Skeletal muscle tissue (tissue), 4 donors: Measurements from ENCODE around the gene WSCD2. TPM values are rescaled to one million over a fixed set of nuclear protein-coding genes. Genes with fewer than 3 reads are reported as not detected.

Experiments
- H3K27ac ChIP-seq: one replicate; pipeline ENCODE4 v1.7.0; 2013; ENCODE audit warnings: mild to moderate bottlenecking, low read depth, low read length, inconsistent platforms
- H3K27me3 ChIP-seq, 3 donors: one replicate each; pipeline ENCODE4 v1.7.0; 2013; ENCODE audit warnings: low read length in 3 of 3; ENCODE audit not compliant: control insufficient read depth in 3 of 3, insufficient read depth in 3 of 3
- H3K36me3 ChIP-seq, 3 donors: one replicate each; pipeline ENCODE4 v1.7.0; 2013; ENCODE audit warnings: low read length in 3 of 3; ENCODE audit not compliant: control insufficient read depth in 3 of 3, insufficient read depth in 3 of 3
- H3K4me1 ChIP-seq, 3 donors: one replicate each; pipeline ENCODE4 v1.7.0; 2013; ENCODE audit warnings: low read length in 3 of 3, mild to moderate bottlenecking in 3 of 3; ENCODE audit not compliant: control insufficient read depth in 3 of 3, insufficient read depth in 3 of 3
- H3K4me3 ChIP-seq, 3 donors: one replicate each; pipeline ENCODE4 v1.7.0; 2013; ENCODE audit warnings: low read length in 3 of 3
- H3K9ac ChIP-seq, 3 donors: one replicate each; pipeline ENCODE4 v1.7.0; 2013; ENCODE audit warnings: low read length in 3 of 3, mild to moderate bottlenecking in 3 of 3, moderate library complexity in 2 of 3, low read depth in 1 of 3
- H3K9me3 ChIP-seq, 3 donors: one replicate each; pipeline ENCODE4 v1.7.0; 2013; ENCODE audit warnings: low read length in 3 of 3; ENCODE audit not compliant: control insufficient read depth in 3 of 3
- total RNA-seq: library from RNA; depleted of rRNA; stranded (reverse); fragments of >200 nt; gene quantifications from one replicate; pipeline ENCODE4 v1.2.3, GENCODE V29; 2014
- donor health status: Osteomylitis.

The WSCD2 gene
- total RNA-seq, 1 donor from 2014 or later: 5.7 TPM

GRCh38 chr12:108297424-108297823 is 168.3 kb downstream of the WSCD2 start:
- H3K27ac ChIP-seq: no peak overlapping the region
- no peaks in the 10 kb centered on the region for H3K9me3 ChIP-seq
- H3K36me3 ChIP-seq: peaks cover 0 to 3% (median 0%) of the 10 kb centered on the region in 3 donors
- H3K9ac ChIP-seq: no peak overlapping the region
- H3K4me1 ChIP-seq: peaks cover 4 to 12% (median 7%) of the 10 kb centered on the region in 3 donors
- H3K27me3 ChIP-seq: peaks cover 0 to 5% (median 4%) of the 10 kb centered on the region in 3 donors
- H3K4me3 ChIP-seq: no peak overlapping the region

GRCh38 chr12:108297895-108298760 is 169.0 kb downstream of the WSCD2 start:
- H3K36me3 ChIP-seq: no peaks in the 10 kb centered on the region
- peaks cover 9 to 14% (median 14%) of the 10 kb centered on the region in 3 donors for H3K4me1 ChIP-seq
- peaks cover 0 to 5% (median 4%) of the 10 kb centered on the region in 3 donors for H3K27me3 ChIP-seq
- H3K27ac ChIP-seq: no peak overlapping the region
- H3K9me3 ChIP-seq: no peaks in the 10 kb centered on the region
- H3K4me3 ChIP-seq: no peak overlapping the region
- no peak overlapping the region for H3K9ac ChIP-seq

- peaks cover 16 to 21% (median 19%) of the 10 kb centered on the region in 3 donors for H3K4me1 ChIP-seq
- no peak overlapping the region for H3K27ac ChIP-seq
Measured at GRCh38 chr12:108298761-108299275, 169.7 kb downstream of the WSCD2 start.

GRCh38 chr12:108299516-108299915 is 170.4 kb downstream of the WSCD2 start:
- no peak overlapping the region for H3K4me3 ChIP-seq
- H3K4me1 ChIP-seq: peaks cover 23 to 28% (median 26%) of the 10 kb centered on the region in 3 donors
- H3K36me3 ChIP-seq: no peaks in the 10 kb centered on the region
- H3K9ac ChIP-seq: no peak overlapping the region
- no peaks in the 10 kb centered on the region for H3K9me3 ChIP-seq
- H3K27me3 ChIP-seq: peaks cover 0 to 5% (median 4%) of the 10 kb centered on the region in 3 donors
- no peak overlapping the region for H3K27ac ChIP-seq

More at GRCh38 chr12:108298761-108299275, 169.7 kb downstream of the WSCD2 start:
- no peak overlapping the region for H3K9ac ChIP-seq
- H3K9me3 ChIP-seq: no peaks in the 10 kb centered on the region
- H3K4me3 ChIP-seq: no peak overlapping the region
- H3K36me3 ChIP-seq: no peaks in the 10 kb centered on the region
- H3K27me3 ChIP-seq: peaks cover 0 to 5% (median 4%) of the 10 kb centered on the region in 3 donors

Other genes with a start within 250 kb of the WSCD2 start
- 5.7 TPM for gene CMKLR1, start 210.0 kb downstream of the WSCD2 start, total RNA-seq